ENCODE data around the gene TICAM1. TPM values are rescaled to one million over a fixed set of nuclear protein-coding genes. Genes with fewer than 3 reads are reported as not detected.
"Not testable (repeated sequence)": the region's sequence is repeated elsewhere in the genome, so short reads cannot be mapped to it uniquely, and the experiment has no call there.

Gene TICAM1
- total RNA-seq, 1 experiment from 2014 or later = 0.61 TPM

DNA sequence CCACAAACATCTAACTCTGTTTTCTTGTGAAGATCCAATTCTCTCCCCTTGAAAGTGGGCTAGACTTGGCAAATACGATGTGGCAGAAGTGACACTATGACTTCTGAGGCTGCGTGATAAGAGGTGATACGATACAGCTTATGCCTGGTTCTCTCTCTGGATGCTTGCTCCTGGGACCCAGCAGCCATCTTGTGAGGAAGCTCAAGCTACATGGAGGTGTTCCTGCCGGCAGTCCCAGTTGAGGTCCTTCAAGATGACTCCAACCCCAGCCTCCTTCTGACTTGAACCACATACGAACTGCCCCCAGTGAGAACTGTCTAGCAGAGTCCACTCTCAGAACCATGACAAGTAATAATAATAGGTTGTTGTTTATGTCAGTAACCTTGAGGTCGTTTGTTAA lies 50.7 kb downstream of the TICAM1 start (continued):
- TF ChIP-seq, protein P1, sequence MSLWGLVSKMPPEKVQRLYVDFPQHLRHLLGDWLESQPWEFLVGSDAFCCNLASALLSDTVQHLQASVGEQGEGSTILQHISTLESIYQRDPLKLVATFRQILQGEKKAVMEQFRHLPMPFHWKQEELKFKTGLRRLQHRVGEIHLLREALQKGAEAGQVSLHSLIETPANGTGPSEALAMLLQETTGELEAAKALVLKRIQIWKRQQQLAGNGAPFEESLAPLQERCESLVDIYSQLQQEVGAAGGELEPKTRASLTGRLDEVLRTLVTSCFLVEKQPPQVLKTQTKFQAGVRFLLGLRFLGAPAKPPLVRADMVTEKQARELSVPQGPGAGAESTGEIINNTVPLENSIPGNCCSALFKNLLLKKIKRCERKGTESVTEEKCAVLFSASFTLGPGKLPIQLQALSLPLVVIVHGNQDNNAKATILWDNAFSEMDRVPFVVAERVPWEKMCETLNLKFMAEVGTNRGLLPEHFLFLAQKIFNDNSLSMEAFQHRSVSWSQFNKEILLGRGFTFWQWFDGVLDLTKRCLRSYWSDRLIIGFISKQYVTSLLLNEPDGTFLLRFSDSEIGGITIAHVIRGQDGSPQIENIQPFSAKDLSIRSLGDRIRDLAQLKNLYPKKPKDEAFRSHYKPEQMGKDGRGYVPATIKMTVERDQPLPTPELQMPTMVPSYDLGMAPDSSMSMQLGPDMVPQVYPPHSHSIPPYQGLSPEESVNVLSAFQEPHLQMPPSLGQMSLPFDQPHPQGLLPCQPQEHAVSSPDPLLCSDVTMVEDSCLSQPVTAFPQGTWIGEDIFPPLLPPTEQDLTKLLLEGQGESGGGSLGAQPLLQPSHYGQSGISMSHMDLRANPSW (CRISPR knock-in tag; conservative IDR thresholded peaks at IDR 0.05; ENCODE audit: low read depth) = no peak
- TF ChIP-seq FOXP1 (CRISPR knock-in tag; IDR thresholded peaks at IDR 0.05; ENCODE audit: borderline replicate concordance) = no peak
- TF ChIP-seq, protein P2, sequence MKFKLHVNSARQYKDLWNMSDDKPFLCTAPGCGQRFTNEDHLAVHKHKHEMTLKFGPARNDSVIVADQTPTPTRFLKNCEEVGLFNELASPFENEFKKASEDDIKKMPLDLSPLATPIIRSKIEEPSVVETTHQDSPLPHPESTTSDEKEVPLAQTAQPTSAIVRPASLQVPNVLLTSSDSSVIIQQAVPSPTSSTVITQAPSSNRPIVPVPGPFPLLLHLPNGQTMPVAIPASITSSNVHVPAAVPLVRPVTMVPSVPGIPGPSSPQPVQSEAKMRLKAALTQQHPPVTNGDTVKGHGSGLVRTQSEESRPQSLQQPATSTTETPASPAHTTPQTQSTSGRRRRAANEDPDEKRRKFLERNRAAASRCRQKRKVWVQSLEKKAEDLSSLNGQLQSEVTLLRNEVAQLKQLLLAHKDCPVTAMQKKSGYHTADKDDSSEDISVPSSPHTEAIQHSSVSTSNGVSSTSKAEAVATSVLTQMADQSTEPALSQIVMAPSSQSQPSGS (CRISPR knock-in tag; IDR thresholded peaks at IDR 0.05; ENCODE audit: borderline replicate concordance, low read depth) = no peak
- TF ChIP-seq, protein P3, sequence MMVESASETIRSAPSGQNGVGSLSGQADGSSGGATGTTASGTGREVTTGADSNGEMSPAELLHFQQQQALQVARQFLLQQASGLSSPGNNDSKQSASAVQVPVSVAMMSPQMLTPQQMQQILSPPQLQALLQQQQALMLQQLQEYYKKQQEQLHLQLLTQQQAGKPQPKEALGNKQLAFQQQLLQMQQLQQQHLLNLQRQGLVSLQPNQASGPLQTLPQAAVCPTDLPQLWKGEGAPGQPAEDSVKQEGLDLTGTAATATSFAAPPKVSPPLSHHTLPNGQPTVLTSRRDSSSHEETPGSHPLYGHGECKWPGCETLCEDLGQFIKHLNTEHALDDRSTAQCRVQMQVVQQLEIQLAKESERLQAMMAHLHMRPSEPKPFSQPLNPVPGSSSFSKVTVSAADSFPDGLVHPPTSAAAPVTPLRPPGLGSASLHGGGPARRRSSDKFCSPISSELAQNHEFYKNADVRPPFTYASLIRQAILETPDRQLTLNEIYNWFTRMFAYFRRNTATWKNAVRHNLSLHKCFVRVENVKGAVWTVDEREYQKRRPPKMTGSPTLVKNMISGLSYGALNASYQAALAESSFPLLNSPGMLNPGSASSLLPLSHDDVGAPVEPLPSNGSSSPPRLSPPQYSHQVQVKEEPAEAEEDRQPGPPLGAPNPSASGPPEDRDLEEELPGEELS (CRISPR knock-in tag; IDR thresholded peaks at IDR 0.05) = no peak
- no peak for TF ChIP-seq ZNF396 (CRISPR knock-in tag; IDR thresholded peaks at IDR 0.05; ENCODE audit: borderline replicate concordance)

DNA sequence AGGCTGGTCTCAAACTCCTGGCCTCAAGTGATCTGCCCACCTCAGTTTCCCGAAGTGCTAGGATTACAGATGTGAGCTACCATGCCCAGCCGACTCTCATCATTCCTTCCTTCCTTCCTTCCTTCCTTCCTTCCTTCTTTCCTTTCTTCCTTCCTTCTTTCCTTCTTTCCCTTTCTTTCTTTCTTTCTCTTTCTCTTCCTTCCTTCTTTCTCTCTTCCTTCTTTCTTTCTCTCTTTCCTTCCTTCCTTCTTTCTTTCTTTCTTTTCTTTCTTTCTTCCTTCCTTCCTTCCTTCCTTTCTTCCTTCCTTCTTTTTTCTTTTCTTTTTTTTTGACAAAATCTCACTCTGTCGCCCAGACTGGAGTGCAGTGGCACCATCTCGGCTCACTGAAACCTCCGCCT lies 53.4 kb downstream of the TICAM1 start:
- not testable (repeated sequence) for H3K4me1 Mint-ChIP-seq; DNase-seq (ENCODE audit: low spot score); H3K36me3 Mint-ChIP-seq; H3K9me3 Mint-ChIP-seq; H3K4me3 Mint-ChIP-seq; H3K27ac Mint-ChIP-seq; ATAC-seq
- POLR2A ChIA-PET = interaction anchor here (0.7 kb wide), 1 partner anchor 247 kb away, joined by 4 read pairs; no protein-coding TSS in a partner anchor
- CTCF ChIA-PET = interaction anchor here (0.7 to 2.3 kb wide), 2 partner anchors 13 to 252 kb away, joined by 9 to 12 read pairs; no protein-coding TSS in a partner anchor
- H3K27me3 Mint-ChIP-seq (ENCODE audit: low read depth) = peaks cover 31% of the 10 kb centered on the region

GRCh38 chr19:4776436-4777211 lies 54.9 kb downstream of the TICAM1 start:
- H3K9me3 Mint-ChIP-seq = peaks cover 9% of the 10 kb centered on the region
- peaks cover 35% of the 10 kb centered on the region for H3K27me3 Mint-ChIP-seq (ENCODE audit: low read depth)
- ChIA-PET POLR2A (no interaction called here), CTCF (interaction anchor here (0.6 to 2.3 kb wide), 3 partner anchors 14 to 137 kb away, joined by 3 to 12 read pairs (median 4); no protein-coding TSS in a partner anchor)
- DNase-seq (ENCODE audit: low spot score) = peak; percentile 28
- H3K27ac Mint-ChIP-seq = no peak overlapping the region
- no peaks in the 10 kb centered on the region for H3K36me3 Mint-ChIP-seq
- no peak overlapping the region for H3K4me3 Mint-ChIP-seq
- peak; percentile 67 for ATAC-seq
- no peaks in the 10 kb centered on the region for H3K4me1 Mint-ChIP-seq
- no peak for TF ChIP-seq EMX1 (CRISPR knock-in tag; IDR thresholded peaks at IDR 0.05)
- no peak for TF ChIP-seq ATF1 (CRISPR knock-in tag; IDR thresholded peaks at IDR 0.05)
- no peak for TF ChIP-seq KAT7 (CRISPR knock-in tag; IDR thresholded peaks at IDR 0.05; ENCODE audit: borderline replicate concordance)
- TF ChIP-seq RORB (CRISPR knock-in tag; IDR thresholded peaks at IDR 0.05) = no peak

DNA sequence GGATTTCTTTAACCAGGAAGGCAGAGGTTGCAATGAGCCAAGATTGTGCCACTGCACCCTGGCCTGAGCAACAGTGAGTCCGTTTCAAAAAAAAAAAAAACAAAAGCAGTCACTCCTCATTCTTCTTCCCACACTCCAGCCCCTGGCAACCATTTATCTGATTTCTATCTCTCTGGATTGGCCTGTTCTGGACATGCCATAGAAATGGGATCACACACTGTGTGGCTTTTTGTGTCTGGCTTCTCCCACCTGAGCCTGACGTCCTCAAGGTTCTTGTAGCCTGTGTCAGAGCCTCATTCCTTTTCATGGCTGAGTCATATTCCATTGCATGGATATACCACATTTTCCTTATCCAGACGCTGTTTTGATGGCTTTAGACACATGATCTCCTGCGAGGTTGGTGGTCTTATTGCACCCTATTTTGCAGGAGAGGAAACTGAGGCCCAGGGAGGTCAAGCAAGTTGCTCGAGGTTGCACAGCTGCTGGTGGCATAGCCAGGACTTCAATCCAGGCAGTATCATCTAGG lies 55.8 kb downstream of the TICAM1 start:
- Mint-ChIP-seq H3K27ac (no peak overlapping the region), H3K9me3 (0 out of 2 replicates have a peak, but pooled peaks cover 3% of the 10 kb centered on the region), H3K27me3 (ENCODE audit: low read depth) (peaks cover 29% of the 10 kb centered on the region), H3K4me3 (no peak overlapping the region), H3K4me1 (no peaks in the 10 kb centered on the region), H3K36me3 (no peaks in the 10 kb centered on the region)
- POLR2A ChIA-PET = no interaction called here
- CTCF ChIA-PET = no interaction called here
- ATAC-seq (no peak), DNase-seq (ENCODE audit: low spot score) (no peak)
- TF ChIP-seq JUN (CRISPR knock-in tag; IDR thresholded peaks at IDR 0.05) (no peak), ZNF317 (CRISPR knock-in tag; IDR thresholded peaks at IDR 0.05; ENCODE audit: borderline replicate concordance, low read depth) (no peak), USF2 (CRISPR knock-in tag; IDR thresholded peaks at IDR 0.05) (no peak), ZNF416 (CRISPR knock-in tag; IDR thresholded peaks at IDR 0.05) (no peak), EMX1 (CRISPR knock-in tag; IDR thresholded peaks at IDR 0.05) (no peak), HMGA2 (CRISPR knock-in tag; IDR thresholded peaks at IDR 0.05) (no peak), ZSCAN18 (CRISPR knock-in tag; IDR thresholded peaks at IDR 0.05) (no peak)
- TF ChIP-seq, protein P4, sequence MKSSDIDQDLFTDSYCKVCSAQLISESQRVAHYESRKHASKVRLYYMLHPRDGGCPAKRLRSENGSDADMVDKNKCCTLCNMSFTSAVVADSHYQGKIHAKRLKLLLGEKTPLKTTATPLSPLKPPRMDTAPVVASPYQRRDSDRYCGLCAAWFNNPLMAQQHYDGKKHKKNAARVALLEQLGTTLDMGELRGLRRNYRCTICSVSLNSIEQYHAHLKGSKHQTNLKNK (CRISPR knock-in tag; IDR thresholded peaks at IDR 0.05) = no peak
